Prostate gland (tissue), 2 donors: Measurements from ENCODE around the gene PDGFD.

Source experiments
- CTCF ChIP-seq, 4 experiments: fragments of 200-600 bp in 2 of 4; fragments of 450-650 bp in 2 of 4; sonication (generic) in 2 of 4; IDR thresholded peaks; 1 replicate in 3 of 4; 2 replicates in 1 of 4; pipeline ENCODE4 v1.5.1; 2016 to 2019; ENCODE audit warnings: antibody characterized with exemption in 4 of 4, mild to moderate bottlenecking in 2 of 4, moderate library complexity in 2 of 4
- POLR2A ChIP-seq: fragments of 450-650 bp; IDR thresholded peaks from one replicate; pipeline ENCODE4 v1.6.1; 2016; ENCODE audit warnings: antibody characterized with exemption, mild to moderate bottlenecking

DNA sequence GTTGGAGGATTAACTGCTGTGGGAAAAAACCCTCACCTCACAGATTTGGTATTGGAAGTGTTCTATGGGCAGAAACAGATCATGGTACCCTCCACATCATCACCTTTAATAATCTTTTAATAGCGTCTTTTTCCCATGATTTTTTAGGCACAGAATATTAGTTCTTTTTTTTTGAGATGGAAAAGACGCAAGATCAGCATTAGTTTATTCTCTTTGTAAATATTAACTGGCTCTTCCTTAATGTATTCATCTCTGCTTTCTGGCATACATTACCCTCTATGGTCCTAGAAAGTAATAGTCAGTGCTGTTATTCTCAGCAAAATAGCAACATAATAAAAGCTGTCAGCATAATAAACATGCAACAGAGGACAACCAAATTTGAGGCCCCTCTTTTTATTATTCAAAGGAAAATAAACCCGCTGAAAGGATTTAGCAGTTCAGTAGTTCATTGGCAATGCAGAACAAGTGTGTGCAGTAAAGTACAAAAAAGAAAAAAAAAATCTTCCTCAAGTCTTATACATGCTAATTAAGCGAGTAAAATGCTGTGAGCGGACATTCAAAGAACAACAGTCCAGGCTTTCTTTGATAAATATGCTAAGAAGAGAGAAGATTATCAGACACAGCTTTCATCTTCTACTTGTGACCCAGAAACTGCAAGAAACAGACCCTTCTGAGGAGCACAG lies 165.0 kb downstream of the PDGFD start:
- TF ChIP-seq POLR2A (no peak), CTCF (IDR thresholded peaks at IDR 0.05) (no peak)
